ACC112 (cell line): Measurements from ENCODE around the gene RFNG.

Source experiments
- H2AFZ ChIP-seq: fragments of 200-600 bp; sonication (generic); one replicate; pipeline ENCODE4 v1.6.0; 2017; ENCODE audit warnings: antibody characterized with exemption, low read length; ENCODE audit not compliant: unreplicated experiment
- H3K27ac ChIP-seq: fragments of 200-600 bp; sonication (generic); 2 replicates; pipeline ENCODE4 v1.5.1; 2014; ENCODE audit warnings: low read depth, mild to moderate bottlenecking, antibody characterized with exemption, low read length, moderate library complexity
- H3K27me3 ChIP-seq: fragments of 200-600 bp; sonication (generic); 2 replicates; pipeline ENCODE4 v1.6.1; 2014; ENCODE audit warnings: mild to moderate bottlenecking, antibody characterized with exemption, low read length, moderate library complexity, mixed read lengths; ENCODE audit not compliant: insufficient read depth
- H3K36me3 ChIP-seq: fragments of 200-600 bp; sonication (generic); 2 replicates; pipeline ENCODE4 v1.6.1; 2016; ENCODE audit warnings: mild to moderate bottlenecking, antibody characterized with exemption, low read length, moderate library complexity, mixed read lengths; ENCODE audit not compliant: insufficient read depth
- H3K4me1 ChIP-seq: fragments of 200-600 bp; sonication (generic); one replicate; pipeline ENCODE4 v1.6.1; 2016; ENCODE audit warnings: low read length, mixed read lengths; ENCODE audit not compliant: insufficient read depth, unreplicated experiment, control insufficient read depth
- H3K4me3 ChIP-seq: fragments of 200-600 bp; sonication (generic); 2 replicates; pipeline ENCODE4 v1.5.1; 2014; ENCODE audit warnings: mild to moderate bottlenecking, low read depth, low read length
- H3K79me2 ChIP-seq: fragments of 200-600 bp; sonication (generic); one replicate; pipeline ENCODE4 v1.6.0; 2016; ENCODE audit warnings: low read length; ENCODE audit not compliant: control insufficient read depth, unreplicated experiment, insufficient read depth

The RFNG gene

GRCh38 chr17:82015311-82015971, 36.2 kb downstream of the RFNG start:
- H2AFZ ChIP-seq, result no peak overlapping the region
- H3K4me1 ChIP-seq, result no peaks in the 10 kb centered on the region
- H3K79me2 ChIP-seq, result no peaks in the 10 kb centered on the region

GRCh38 chr17:82014971-82015310, 36.7 kb downstream of the RFNG start:
- H3K27ac ChIP-seq, result no peak overlapping the region
- no peaks in the 10 kb centered on the region for H3K4me1 ChIP-seq
- H3K79me2 ChIP-seq, result no peaks in the 10 kb centered on the region
- no peak overlapping the region for H3K4me3 ChIP-seq
- no peaks in the 10 kb centered on the region for H3K27me3 ChIP-seq
- H3K36me3 ChIP-seq, result no peaks in the 10 kb centered on the region
- H2AFZ ChIP-seq, result no peak overlapping the region

More at GRCh38 chr17:82015311-82015971, 36.2 kb downstream of the RFNG start:
- Histone ChIP-seq H3K36me3 (no peaks in the 10 kb centered on the region), H3K4me3 (no peak overlapping the region), H3K27me3 (no peaks in the 10 kb centered on the region), H3K27ac (no peak overlapping the region)

- Histone ChIP-seq H2AFZ (no peak overlapping the region), H3K4me3 (no peak overlapping the region), H3K27ac (no peak overlapping the region), H3K79me2 (no peaks in the 10 kb centered on the region), H3K27me3 (no peaks in the 10 kb centered on the region), H3K4me1 (no peaks in the 10 kb centered on the region), H3K36me3 (no peaks in the 10 kb centered on the region)
Measured at GRCh38 chr17:82014432-82014831, 37.2 kb downstream of the RFNG start.

DNA sequence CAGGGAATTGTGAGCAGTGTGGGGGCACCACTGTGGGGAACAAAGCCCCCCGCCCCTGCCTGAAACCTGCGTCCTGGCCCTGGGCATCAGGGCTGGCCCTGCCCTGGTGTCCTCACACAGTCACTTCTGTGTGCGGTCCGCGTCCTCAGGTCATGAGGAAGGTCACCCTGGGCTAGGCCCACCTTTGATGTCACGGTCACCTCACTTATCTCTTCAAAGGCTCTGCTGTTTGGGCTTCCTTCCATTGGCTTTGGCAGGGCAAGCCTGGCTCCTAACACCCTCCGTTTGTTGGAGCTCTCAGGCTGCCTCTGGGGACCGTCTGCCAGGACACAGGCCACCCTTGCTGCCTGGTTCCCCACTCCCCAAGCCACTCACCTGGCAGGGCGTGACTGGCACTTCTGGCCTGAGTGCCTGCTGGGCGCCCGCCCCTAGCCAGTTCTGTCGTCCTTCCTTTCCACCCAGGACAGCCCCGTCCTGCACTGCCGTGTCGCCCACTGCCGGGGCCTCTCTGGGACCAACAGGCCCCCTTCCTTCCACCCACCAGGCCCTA, 37.8 kb downstream of the RFNG start:
- no peaks in the 10 kb centered on the region for H3K36me3 ChIP-seq
- H3K27ac ChIP-seq, result no peak overlapping the region
- H2AFZ ChIP-seq, result no peak overlapping the region
- no peaks in the 10 kb centered on the region for H3K27me3 ChIP-seq
- no peaks in the 10 kb centered on the region for H3K79me2 ChIP-seq
- no peak overlapping the region for H3K4me3 ChIP-seq
- no peaks in the 10 kb centered on the region for H3K4me1 ChIP-seq

DNA sequence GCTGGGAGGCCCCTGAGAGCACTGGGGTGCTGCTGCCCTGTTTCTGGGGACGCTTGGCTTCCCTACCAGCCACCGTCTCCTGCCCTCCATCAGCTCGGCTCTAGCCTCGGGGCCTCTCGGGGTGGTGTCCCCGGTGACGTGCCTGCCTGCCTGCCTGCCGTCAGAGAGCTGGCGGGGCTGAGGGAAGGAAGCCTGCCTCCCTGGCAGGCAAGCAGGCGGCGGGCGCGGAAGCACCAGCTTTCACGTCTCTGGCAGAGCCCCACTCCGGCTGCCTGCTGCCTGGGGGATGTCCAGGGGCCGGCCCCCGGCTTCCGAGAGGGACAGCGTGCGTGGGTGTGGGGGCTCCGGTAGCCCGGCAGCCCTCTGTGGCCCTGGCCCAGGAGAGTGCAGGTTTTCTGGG, 38.3 kb downstream of the RFNG start:
- H3K4me1 ChIP-seq, result no peaks in the 10 kb centered on the region

GRCh38 chr17:82012640-82013295, 38.8 kb downstream of the RFNG start:
- H2AFZ ChIP-seq, result no peak overlapping the region
- no peaks in the 10 kb centered on the region for H3K36me3 ChIP-seq
- H3K4me1 ChIP-seq, result no peaks in the 10 kb centered on the region
- no peaks in the 10 kb centered on the region for H3K79me2 ChIP-seq
- H3K4me3 ChIP-seq, result no peak overlapping the region
- no peaks in the 10 kb centered on the region for H3K27me3 ChIP-seq
- H3K27ac ChIP-seq, result no peak overlapping the region

More for the DNA sequence above, 38.3 kb downstream of the RFNG start:
- Histone ChIP-seq H3K36me3 (no peaks in the 10 kb centered on the region), H3K27me3 (no peaks in the 10 kb centered on the region), H3K79me2 (no peaks in the 10 kb centered on the region), H3K27ac (no peak overlapping the region), H3K4me3 (no peak overlapping the region), H2AFZ (no peak overlapping the region)

DNA sequence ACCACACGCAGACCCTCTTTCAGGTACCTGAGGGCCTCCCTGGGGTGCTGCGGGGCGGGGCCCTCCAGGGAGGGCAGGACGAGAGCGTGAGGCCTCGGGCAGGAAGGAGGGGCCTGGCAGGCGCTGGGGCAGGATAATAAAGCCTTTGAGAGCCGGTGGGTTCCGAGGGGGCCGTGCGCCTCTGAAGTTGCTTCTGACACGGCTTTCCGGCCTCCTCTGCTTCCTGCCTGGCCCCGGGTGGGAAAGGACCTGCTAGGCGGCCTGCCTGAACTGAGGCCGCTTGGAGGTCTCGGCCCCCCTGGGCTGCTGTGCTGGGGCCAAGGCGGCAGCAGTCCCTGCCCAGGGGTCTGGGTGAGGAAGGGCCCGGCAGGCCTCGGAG, 39.4 kb downstream of the RFNG start:
- no peak overlapping the region for H3K4me3 ChIP-seq
- no peaks in the 10 kb centered on the region for H3K4me1 ChIP-seq
- H3K36me3 ChIP-seq, result no peaks in the 10 kb centered on the region
- no peak overlapping the region for H3K27ac ChIP-seq
- H2AFZ ChIP-seq, result no peak overlapping the region
- H3K27me3 ChIP-seq, result no peaks in the 10 kb centered on the region
- no peaks in the 10 kb centered on the region for H3K79me2 ChIP-seq

DNA sequence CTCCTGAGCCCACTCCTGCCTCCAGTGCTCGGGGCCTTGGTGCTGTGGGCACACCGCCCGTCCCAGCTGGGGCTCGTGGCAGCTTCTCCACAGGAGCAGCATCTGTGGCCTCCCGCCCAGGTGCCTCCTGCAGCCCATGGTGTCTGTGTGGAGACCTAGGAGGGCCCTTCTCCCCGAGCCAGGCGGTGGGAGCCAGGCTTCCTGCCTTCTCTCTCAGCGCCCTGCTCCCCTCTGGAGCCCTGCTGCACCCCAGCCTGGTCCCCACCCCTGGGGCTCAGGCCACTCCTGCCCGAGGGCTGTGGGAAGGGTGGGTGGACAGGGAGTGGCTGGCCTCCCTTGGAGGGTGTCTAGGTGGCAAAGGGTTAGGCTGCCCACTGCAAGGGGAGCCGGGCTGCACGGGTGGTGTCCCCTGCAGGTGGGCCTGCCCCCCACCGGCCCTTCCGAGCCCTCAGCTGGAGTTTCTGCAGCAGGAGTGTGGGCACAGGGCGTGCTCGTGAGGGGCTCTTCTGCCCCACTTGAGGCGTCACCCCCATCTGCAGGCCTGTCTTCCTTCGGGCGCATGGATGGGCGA, 39.9 kb downstream of the RFNG start:
- no peak overlapping the region for H3K4me3 ChIP-seq
- H2AFZ ChIP-seq, result no peak overlapping the region
- H3K4me1 ChIP-seq, result peaks cover 3% of the 10 kb centered on the region
- no peak overlapping the region for H3K27ac ChIP-seq
- H3K79me2 ChIP-seq, result no peaks in the 10 kb centered on the region
- H3K27me3 ChIP-seq, result no peaks in the 10 kb centered on the region
- H3K36me3 ChIP-seq, result no peaks in the 10 kb centered on the region

DNA sequence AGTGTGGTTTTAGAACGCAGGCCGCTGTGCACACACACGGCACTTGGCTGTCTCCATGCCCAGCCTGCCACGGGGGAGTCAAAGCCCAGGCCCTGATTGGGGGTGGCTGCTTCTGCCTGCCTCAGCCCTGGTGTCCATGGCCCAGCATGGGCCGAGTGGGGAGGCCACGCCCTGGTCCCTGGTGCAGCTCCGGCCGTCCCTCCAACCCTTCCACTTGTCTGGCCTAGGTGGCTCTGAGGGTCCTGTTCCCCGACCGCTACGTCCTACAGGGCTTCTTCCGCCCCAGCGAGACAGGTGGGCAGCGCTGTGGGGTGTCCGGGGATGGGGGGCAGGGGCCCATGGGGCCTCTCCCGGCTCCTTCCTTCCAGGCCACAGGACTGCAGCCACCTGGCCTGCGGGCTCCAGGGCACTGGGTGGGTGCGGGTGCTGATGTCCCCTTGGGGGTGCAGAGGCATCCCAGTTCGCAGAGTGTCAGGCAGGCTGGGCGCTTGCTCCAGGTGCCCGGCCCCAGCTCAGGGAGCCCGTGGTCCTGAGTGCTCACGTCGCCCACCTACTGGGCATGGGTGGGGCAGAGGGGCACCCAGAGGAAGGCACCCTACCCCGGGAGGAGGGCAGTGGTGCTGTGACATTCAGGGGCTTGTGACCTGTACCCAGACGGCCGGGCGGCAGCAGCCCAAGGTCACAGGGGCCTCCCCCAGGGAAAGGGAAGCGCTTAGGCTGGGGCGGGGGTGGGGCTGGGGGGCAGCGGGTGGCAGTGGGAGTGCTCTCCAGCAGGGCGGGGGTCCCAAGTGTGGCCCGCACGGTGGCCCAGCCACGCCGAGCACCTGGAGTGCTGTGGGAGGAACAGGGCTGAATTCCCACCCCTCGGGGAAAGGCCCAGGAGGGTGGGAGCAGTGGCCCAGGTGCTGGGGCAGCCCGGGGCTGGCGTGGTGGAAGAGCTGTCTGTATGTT, 40.8 kb downstream of the RFNG start:
- no peaks in the 10 kb centered on the region for H3K36me3 ChIP-seq
- no peaks in the 10 kb centered on the region for H3K79me2 ChIP-seq
- H3K4me1 ChIP-seq, result peaks cover 10% of the 10 kb centered on the region
- no peaks in the 10 kb centered on the region for H3K27me3 ChIP-seq
- no peak overlapping the region for H2AFZ ChIP-seq
- no peak overlapping the region for H3K27ac ChIP-seq
- no peak overlapping the region for H3K4me3 ChIP-seq

GRCh38 chr17:82009413-82009812, 42.2 kb downstream of the RFNG start:
- H3K36me3 ChIP-seq, result no peaks in the 10 kb centered on the region
- H3K27me3 ChIP-seq, result no peaks in the 10 kb centered on the region
- H2AFZ ChIP-seq, result no peak overlapping the region
- peaks cover 24% of the 10 kb centered on the region for H3K4me1 ChIP-seq
- no peaks in the 10 kb centered on the region for H3K79me2 ChIP-seq
- H3K4me3 ChIP-seq, result no peak overlapping the region
- H3K27ac ChIP-seq, result no peak overlapping the region
